ENCODE measurements around the gene PLXNB3.

The PLXNB3 gene

GRCh38 chrX:153762626-153763173 is 1.3 kb upstream of the PLXNB3 start:
- DNase-seq = no peak

DNA sequence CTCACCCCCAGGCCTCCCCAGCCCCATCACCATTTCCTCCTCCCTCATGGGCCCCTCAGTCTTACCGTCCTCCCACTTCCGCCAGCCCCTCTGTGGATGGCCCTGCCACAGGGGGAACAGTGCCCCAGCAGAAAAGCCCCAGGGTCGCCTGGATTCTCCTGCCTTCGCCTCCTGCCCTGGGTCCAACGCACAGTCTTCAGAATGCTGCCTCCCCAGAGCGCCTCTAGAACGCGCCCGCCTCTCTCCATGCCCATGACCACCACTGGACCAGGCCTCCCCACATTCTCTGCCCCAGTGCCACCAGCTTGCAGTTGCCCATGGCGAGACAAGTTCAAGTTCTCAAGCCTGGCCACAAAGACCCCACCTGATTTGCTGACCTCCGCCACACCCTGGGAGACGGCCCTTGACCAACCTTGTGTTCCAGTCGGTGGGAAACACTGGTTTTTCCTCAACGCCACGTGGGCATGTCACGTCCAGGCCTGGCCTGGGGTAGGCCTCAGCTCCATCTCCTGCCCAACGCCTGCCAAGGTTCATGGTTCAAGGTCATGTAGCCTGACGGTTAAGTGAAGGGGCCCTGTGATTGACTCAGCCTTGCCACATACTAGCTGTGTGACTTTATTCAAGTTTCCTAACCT is 634 bp upstream of the PLXNB3 start:
- no peak for DNase-seq

DNA sequence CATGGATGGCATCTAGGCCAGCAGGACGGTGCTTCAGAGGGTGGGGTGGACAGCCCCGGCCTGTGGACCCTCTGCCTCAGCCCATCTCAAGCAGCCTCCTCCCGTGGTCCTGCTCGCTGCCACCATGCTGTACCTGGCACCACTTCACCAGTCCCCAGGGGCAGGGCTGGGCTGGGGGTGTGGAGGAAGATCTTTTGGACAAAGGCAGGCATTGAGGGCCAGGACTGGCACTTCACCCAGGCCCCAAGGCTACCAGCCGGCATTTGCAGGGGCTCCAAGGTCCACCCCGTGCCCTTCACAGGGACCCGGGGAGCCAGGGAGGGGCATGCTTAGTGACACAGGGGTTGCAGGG is 713 bp downstream of the PLXNB3 start:
- no peak for DNase-seq

- no peak for DNase-seq
Observed at GRCh38 chrX:153765138-153766079, 1.4 kb downstream of the PLXNB3 start.

DNA sequence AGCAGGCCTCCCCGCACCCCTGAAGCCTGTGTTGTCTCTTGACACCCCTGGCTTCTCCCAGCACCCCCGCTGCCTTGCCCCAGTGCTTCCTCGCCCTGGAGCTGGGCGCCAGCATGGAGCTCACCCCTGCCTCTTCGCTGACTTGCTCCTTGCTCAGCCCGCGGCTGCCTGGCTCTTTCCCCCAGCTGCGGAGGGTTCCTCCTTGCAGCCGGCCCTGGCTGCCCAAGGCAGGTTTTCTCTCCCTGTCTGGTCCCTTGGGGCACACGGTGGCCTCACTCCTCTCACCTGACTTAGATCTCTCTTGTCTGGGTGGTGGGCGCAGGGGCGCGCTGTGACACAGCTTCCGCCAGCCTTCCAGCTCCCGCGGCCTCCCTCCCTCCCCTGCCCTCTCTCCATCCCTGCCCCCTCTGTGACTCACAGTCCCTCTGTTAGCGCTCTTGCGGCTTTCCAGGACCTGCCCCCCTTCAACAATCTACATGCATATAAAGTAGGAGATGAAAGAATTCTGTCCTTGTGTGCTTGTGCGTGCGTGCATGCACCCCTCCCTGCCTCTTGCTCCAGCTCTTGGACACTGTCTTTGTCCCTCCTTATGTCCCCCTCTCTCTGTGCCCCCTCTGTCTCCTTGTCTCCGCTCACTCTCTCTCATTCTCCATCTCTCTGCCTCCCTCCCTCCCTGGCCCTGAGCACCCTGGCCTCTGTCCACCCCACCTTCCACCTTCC is 2.2 kb downstream of the PLXNB3 start:
- DNase-seq = peak; percentile 43

DNA sequence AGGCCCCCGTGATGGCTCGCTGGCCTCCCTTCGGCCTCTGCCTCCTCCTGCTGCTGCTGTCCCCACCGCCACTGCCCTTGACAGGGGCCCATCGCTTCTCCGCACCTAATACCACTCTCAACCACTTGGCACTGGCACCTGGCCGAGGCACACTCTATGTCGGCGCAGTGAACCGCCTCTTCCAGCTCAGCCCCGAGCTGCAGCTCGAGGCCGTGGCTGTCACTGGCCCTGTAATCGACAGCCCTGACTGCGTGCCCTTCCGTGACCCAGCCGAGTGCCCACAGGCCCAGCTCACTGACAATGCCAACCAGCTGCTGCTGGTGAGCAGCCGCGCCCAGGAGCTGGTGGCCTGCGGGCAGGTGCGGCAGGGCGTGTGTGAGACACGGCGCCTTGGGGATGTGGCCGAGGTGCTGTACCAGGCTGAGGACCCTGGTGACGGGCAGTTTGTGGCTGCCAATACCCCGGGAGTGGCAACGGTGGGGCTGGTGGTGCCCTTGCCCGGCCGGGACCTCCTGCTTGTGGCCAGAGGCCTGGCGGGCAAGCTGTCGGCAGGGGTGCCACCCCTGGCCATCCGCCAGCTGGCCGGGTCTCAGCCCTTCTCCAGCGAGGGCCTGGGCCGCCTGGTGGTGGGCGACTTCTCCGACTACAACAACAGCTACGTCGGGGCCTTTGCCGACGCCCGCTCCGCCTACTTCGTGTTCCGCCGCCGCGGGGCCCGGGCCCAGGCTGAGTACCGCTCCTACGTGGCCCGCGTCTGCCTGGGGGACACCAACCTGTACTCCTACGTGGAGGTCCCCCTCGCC is 3.0 kb downstream of the PLXNB3 start:
- no peak for DNase-seq

DNA sequence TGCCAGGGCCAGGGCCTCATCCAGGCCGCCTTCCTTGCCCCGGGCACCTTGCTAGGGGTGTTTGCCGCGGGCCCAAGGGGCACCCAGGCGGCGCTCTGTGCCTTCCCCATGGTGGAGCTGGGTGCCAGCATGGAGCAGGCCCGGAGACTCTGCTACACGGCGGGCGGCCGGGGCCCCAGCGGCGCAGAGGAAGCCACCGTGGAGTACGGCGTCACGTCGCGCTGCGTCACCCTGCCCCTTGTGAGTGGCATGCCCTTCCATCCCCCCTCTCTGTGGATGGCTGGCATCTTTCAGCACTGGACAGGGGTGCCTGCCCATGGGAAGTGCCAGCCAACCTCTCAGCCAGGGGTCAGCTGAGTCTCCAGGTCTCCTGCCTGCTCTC is 3.6 kb downstream of the PLXNB3 start:
- DNase-seq = no peak

- DNase-seq = no peak
Observed at GRCh38 chrX:153768311-153769157, 4.5 kb downstream of the PLXNB3 start.

DNA sequence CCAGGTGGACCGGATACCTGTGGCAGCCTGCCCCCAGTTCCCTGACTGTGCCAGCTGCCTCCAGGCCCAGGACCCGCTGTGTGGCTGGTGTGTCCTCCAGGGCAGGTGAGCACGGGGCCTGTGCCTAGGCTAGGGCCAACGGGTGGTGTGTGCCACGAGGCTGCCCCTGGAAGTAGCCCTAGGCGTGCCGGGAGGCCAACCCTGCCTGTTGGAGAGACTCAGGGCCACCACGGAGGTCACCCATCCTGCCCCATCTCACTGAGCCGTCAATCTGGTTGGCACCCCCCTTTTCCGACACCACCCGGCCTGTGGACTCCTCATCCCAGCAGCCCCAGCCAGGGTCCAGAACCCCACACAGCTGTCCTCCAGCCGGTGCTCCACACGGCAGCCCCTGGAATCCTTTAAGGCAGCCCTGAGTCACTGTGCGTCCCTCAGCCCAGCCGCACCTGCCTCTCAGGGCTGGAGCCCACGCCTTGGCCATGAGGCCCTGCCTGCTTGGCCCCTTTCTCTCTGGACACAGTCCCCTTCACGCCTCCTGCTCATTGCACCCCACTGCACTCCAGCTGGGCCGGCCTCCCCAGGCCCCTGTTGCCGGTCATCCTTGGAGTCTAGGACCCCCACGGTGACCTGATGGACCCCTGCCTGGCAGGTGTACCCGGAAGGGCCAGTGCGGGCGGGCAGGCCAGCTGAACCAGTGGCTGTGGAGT is 5.3 kb downstream of the PLXNB3 start:
- no peak for DNase-seq

GRCh38 chrX:153769865-153770600 is 6.0 kb downstream of the PLXNB3 start:
- DNase-seq = no peak

GRCh38 chrX:153770601-153771414 is 6.8 kb downstream of the PLXNB3 start:
- no peak for DNase-seq

- DNase-seq = no peak
Observed at GRCh38 chrX:153771415-153772315, 7.6 kb downstream of the PLXNB3 start.

- no peak for DNase-seq
Observed at GRCh38 chrX:153772316-153773217, 8.5 kb downstream of the PLXNB3 start.

DNA sequence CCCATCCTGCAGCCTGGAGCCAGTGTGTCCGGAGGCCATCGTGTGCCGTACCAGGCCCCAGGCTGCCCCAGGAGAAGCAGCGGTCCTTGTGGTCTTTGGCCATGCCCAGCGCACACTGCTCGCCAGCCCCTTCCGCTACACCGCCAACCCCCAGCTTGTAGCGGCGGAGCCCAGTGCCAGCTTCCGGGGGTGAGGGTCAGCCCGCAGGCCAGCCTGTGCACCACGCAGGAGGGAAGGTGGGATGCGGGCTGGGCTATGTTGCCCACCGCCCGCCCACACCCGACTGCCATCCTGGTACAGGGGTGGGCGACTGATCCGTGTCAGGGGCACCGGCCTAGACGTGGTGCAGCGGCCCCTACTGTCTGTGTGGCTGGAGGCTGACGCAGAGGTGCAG is 9.2 kb downstream of the PLXNB3 start:
- no peak for DNase-seq

GRCh38 chrX:153773741-153774575 is 9.9 kb downstream of the PLXNB3 start:
- no peak for DNase-seq
